Left ventricle myocardium inferior (tissue), 1 donor: ENCODE measurements around the gene WFDC1. TPM values are rescaled to one million over a fixed set of nuclear protein-coding genes. Genes with fewer than 3 reads are reported as not detected.

Experiments used
- DNase-seq: peaks from one replicate; pipeline ENCODE4 v3.0.0-alpha.2; 2020
- H3K27ac ChIP-seq: fragments of 200-600 bp; replicated peaks from 2 replicates; pipeline ENCODE4 v1.8.0; 2021
- H3K27me3 ChIP-seq: fragments of 200-600 bp; 2 replicates; pipeline ENCODE4 v1.8.0; 2021; ENCODE audit warnings: low read depth
- H3K36me3 ChIP-seq: fragments of 200-600 bp; 2 replicates; pipeline ENCODE4 v1.8.0; 2021
- H3K4me1 ChIP-seq: fragments of 200-600 bp; 2 replicates; pipeline ENCODE4 v1.8.0; 2021
- H3K4me3 ChIP-seq: fragments of 200-600 bp; 2 replicates; pipeline ENCODE4 v1.8.0; 2021; ENCODE audit warnings: mild to moderate bottlenecking, moderate library complexity
- H3K9me3 ChIP-seq: fragments of 200-600 bp; replicated peaks from 2 replicates; pipeline ENCODE4 v1.8.0; 2021
- intact Hi-C: fragments of 100-400 bp; cut with micrococcal nuclease; formaldehyde crosslinking; loops from one replicate; pipeline ENCODE4 v1.11.0; 2022
- total RNA-seq: library from RNA; stranded (reverse); fragmentation: NEBNext Ultra II Directional; extraction: Animal tissue kit (Norgen Biotek cat#: 25700); gene quantifications from one replicate; pipeline ENCODE4 v1.2.1, GENCODE V29; 2021
- TF ChIP-seq, protein P1 (sequence below): fragments of 200-600 bp; IDR thresholded peaks from 2 replicates; pipeline ENCODE4 v1.8.0; 2021; ENCODE audit warnings: antibody characterized with exemption, mild to moderate bottlenecking, borderline replicate concordance
- donor health status: DM: no; HTN: yes; CAD: no; lungs with severe emphysema.

Gene WFDC1
- total RNA-seq, 1 donor from 2014 or later: 1.3 TPM

DNA sequence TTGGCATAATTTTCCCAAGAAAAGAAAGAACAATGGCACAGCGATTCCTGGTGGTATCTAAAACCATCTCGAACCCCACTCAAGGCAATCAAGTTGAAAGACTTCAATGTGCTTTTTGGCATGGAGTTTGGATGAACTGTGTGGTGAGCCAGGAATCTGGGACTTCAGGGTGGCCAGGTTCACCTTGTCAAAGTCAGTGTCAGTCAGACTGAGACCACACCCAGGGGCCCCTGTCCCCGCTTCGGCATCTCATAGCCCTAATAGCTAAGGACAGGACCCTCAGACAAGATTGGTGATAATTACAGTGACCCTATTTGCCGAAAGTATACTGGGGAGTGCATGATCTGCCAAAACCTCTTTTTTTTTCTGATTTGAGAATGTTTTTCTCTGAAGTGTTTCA lies 25.8 kb downstream of the WFDC1 start:
- peaks cover 27% of the 10 kb centered on the region for H3K27me3 ChIP-seq
- no peak for DNase-seq
- H3K9me3 ChIP-seq: peaks cover 11% of the 10 kb centered on the region
- no peak overlapping the region for H3K27ac ChIP-seq
- H3K4me3 ChIP-seq: no peak overlapping the region
- no peaks in the 10 kb centered on the region for H3K36me3 ChIP-seq
- TF ChIP-seq, protein P1, sequence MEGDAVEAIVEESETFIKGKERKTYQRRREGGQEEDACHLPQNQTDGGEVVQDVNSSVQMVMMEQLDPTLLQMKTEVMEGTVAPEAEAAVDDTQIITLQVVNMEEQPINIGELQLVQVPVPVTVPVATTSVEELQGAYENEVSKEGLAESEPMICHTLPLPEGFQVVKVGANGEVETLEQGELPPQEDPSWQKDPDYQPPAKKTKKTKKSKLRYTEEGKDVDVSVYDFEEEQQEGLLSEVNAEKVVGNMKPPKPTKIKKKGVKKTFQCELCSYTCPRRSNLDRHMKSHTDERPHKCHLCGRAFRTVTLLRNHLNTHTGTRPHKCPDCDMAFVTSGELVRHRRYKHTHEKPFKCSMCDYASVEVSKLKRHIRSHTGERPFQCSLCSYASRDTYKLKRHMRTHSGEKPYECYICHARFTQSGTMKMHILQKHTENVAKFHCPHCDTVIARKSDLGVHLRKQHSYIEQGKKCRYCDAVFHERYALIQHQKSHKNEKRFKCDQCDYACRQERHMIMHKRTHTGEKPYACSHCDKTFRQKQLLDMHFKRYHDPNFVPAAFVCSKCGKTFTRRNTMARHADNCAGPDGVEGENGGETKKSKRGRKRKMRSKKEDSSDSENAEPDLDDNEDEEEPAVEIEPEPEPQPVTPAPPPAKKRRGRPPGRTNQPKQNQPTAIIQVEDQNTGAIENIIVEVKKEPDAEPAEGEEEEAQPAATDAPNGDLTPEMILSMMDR: no peak
- no peaks in the 10 kb centered on the region for H3K4me1 ChIP-seq
- intact Hi-C loops: no loop called here

DNA sequence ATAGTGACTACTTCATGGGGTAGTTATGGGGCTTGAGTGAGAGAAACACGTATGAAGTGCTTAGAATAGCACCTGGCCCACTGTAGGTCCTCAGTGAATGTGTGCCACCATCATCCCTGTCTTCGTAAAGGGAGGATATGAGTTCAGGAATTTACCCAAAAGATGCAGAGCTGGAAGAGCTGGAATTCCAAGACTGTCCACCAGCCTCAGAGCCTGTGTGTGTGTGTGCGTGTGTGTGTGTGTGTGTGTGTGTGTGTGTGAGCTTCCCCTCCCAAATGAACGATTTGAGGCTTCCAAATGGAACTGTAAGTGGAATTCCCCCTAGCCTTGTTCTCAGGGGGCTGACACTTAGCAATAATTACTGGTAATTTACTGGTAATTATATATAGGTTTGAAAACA lies 27.3 kb downstream of the WFDC1 start:
- Histone ChIP-seq H3K27me3 (peaks cover 35% of the 10 kb centered on the region), H3K4me1 (no peaks in the 10 kb centered on the region), H3K4me3 (no peak overlapping the region), H3K27ac (no peak overlapping the region), H3K36me3 (no peaks in the 10 kb centered on the region), H3K9me3 (peaks cover 11% of the 10 kb centered on the region)
- intact Hi-C loops: no loop called here
- DNase-seq: no peak
- TF ChIP-seq, protein P1: no peak

DNA sequence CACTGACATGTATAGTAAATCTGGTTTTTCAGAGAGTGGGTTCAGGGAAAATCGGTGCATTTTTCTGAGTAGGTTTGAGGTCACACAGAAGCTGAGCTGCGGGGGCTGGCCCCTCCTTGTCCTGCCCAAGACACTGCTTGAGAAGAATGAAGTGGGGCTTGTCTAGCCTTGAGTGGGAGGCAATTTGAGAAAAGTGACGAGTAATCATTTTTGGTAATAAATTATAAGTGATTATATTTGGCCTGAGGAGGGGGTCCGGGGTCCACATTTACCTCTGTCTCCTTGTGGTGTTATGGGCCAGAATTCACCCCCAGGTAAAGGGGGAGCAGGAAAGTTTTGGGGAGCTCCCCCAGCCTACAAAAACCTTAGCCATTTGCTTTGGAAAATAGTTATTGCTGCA lies 28.1 kb downstream of the WFDC1 start:
- TF ChIP-seq, protein P1: no peak
- no peak overlapping the region for H3K4me3 ChIP-seq
- intact Hi-C loops: no loop called here
- H3K4me1 ChIP-seq: no peaks in the 10 kb centered on the region
- H3K27me3 ChIP-seq: peaks cover 37% of the 10 kb centered on the region
- H3K36me3 ChIP-seq: no peaks in the 10 kb centered on the region
- H3K9me3 ChIP-seq: peaks cover 7% of the 10 kb centered on the region
- no peak overlapping the region for H3K27ac ChIP-seq
- DNase-seq: no peak

DNA sequence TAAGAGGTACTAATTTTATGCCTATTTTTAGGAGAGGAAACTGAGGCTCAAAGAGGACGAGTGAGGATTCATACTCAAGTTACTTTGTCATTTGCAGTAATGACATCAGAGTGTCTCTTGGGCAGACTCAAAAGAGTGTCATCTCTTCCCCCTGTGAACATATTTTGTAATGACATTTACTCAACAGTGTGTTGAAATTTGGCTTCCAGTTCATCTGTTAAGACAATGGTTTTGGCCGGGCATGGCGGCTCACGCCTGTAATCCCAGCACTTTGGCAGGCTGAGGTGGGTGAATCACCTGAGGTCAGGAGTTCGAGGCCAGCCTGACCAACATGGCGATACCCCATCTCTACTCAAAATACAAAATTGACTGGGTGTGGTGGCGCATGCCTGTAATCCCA lies 28.9 kb downstream of the WFDC1 start:
- TF ChIP-seq, protein P1: no peak
- no peak overlapping the region for H3K27ac ChIP-seq
- H3K27me3 ChIP-seq: peaks cover 41% of the 10 kb centered on the region
- no peaks in the 10 kb centered on the region for H3K9me3 ChIP-seq
- no peak for DNase-seq
- intact Hi-C loops: no loop called here
- H3K4me1 ChIP-seq: no peaks in the 10 kb centered on the region
- no peak overlapping the region for H3K4me3 ChIP-seq
- H3K36me3 ChIP-seq: no peaks in the 10 kb centered on the region

DNA sequence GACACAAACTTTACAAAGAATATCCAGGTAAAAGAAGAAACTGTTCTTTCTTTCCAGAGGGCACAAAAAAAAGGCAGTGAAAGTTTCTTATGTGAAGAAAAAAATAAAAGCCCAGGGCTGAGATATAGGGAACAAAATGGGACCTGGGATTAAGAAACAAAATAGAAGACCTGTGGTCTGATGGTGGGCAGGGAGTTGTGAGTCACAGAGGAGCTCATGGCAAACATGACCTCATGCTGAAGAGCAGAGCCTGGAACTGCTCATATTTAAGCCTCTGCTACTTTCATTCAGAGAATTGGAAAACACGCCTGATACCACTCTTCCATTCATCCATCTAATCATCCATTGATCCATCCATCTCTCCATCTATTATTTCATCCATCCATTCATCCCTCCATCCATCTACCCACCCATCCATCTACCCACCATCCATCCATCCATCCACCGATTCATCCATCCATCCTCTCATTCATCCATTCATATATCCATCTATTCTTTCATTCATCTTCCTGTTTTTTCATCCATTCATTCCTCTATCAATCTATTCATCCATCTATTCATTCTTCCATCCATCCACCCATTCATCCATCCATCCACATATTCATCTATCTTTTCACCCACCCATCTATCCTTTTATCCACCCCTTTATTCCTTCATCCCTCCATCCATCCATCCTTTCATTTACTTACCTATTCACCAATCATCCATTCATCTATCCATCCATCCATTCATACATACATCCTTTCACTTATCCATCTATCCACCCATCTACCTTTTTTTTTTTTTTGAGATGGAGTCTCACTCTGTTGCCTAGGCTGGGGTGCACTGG lies 30.0 kb downstream of the WFDC1 start:
- intact Hi-C loops: no loop called here
- Histone ChIP-seq H3K27me3 (peaks cover 35% of the 10 kb centered on the region), H3K4me1 (no peaks in the 10 kb centered on the region), H3K4me3 (no peak overlapping the region), H3K27ac (no peak overlapping the region), H3K36me3 (no peaks in the 10 kb centered on the region), H3K9me3 (no peaks in the 10 kb centered on the region)
- TF ChIP-seq, protein P1: no peak
- no peak for DNase-seq
